Smooth muscle cell (in vitro differentiated cells): ENCODE data around the gene NAV2. TPM values are rescaled to one million over a fixed set of nuclear protein-coding genes. Genes with fewer than 3 reads are reported as not detected.
A peak's percentile ranks its signal among the peaks of the same experiment; 100 is the strongest.

Experiments
- DNase-seq: peaks from one replicate; lab custom pipeline; 2025; ENCODE audit not compliant: unreplicated experiment; lab: John Stamatoyannopoulos, UW
- H2AFZ ChIP-seq: fragments of 200-600 bp; sonication (generic); 2 replicates; pipeline ENCODE4 v1.6.0; 2016; ENCODE audit warnings: antibody characterized with exemption, low read depth, mild to moderate bottlenecking
- H3F3A ChIP-seq: fragments of 200-600 bp; sonication (generic); 2 replicates; pipeline ENCODE4 v1.6.0; 2017; ENCODE audit warnings: antibody characterized with exemption, low read depth
- H3K27ac ChIP-seq: fragments of 200-600 bp; sonication (generic); 2 replicates; pipeline ENCODE4 v1.5.1; 2016; ENCODE audit warnings: low read depth, mild to moderate bottlenecking
- H3K27me3 ChIP-seq: fragments of 200-600 bp; sonication (generic); 2 replicates; pipeline ENCODE4 v1.6.1; 2016; ENCODE audit warnings: low read depth, mild to moderate bottlenecking
- H3K36me3 ChIP-seq: fragments of 200-600 bp; sonication (generic); 2 replicates; pipeline ENCODE4 v1.5.1; 2016; ENCODE audit warnings: low read depth
- H3K4me1 ChIP-seq: fragments of 200-600 bp; sonication (generic); 2 replicates; pipeline ENCODE4 v1.5.1; 2016; ENCODE audit warnings: low read depth
- H3K4me2 ChIP-seq: fragments of 200-600 bp; sonication (generic); 2 replicates; pipeline ENCODE4 v1.6.0; 2016; ENCODE audit warnings: mild to moderate bottlenecking
- H3K4me3 ChIP-seq: fragments of 200-600 bp; sonication (generic); 2 replicates; pipeline ENCODE4 v1.5.1; 2016; ENCODE audit warnings: mild to moderate bottlenecking
- H3K79me2 ChIP-seq: fragments of 200-600 bp; sonication (generic); 2 replicates; pipeline ENCODE4 v1.6.0; 2016; ENCODE audit warnings: low read depth, mild to moderate bottlenecking
- H3K9ac ChIP-seq: fragments of 200-600 bp; sonication (generic); 2 replicates; pipeline ENCODE4 v1.6.0; 2016; ENCODE audit warnings: low read depth
- H3K9me3 ChIP-seq: fragments of 200-600 bp; sonication (generic); replicated peaks from 2 replicates; pipeline ENCODE4 v1.5.1; 2016; ENCODE audit warnings: low read depth
- H4K20me1 ChIP-seq: fragments of 200-600 bp; sonication (generic); 2 replicates; pipeline ENCODE4 v1.6.0; 2016; ENCODE audit warnings: low read depth
- CTCF ChIP-seq: fragments of 200-600 bp; sonication (generic); IDR thresholded peaks from 2 replicates; pipeline ENCODE4 v1.5.1; 2017; ENCODE audit warnings: borderline replicate concordance, mild to moderate bottlenecking, antibody characterized with exemption; ENCODE audit not compliant: insufficient read depth, poor library complexity, severe bottlenecking
- WGBS: methylation state at CpG from one replicate; pipeline ENCODE4 v1.1.7; 2016; ENCODE audit warnings: low lambda C conversion rate; 5-methylcytosine and 5-hydroxymethylcytosine counted together
- polyA plus RNA-seq: library from polyadenylated mRNA; unstranded; fragments of >200 nt; fragmentation: Nextera tagmentation; extraction: Ambion mirVana; gene quantifications from 2 replicates; pipeline ENCODE4 v1.2.1, GENCODE V29; 2016
- total RNA-seq: library from RNA; depleted of rRNA; stranded (reverse); fragments of >200 nt; gene quantifications from 2 replicates; pipeline ENCODE4 v1.2.3, GENCODE V29; 2014

Gene NAV2
- total and polyA plus RNA-seq, 2 experiments from 2014 or later, result 14.1 to 67.5 TPM

GRCh38 chr11:19992998-19993397, 280.4 kb downstream of the NAV2 start:
- peaks cover 8% of the 10 kb centered on the region for H3K4me1 ChIP-seq
- no peak overlapping the region for H3K4me3 ChIP-seq
- H3K4me2 ChIP-seq, result no peak overlapping the region
- H3F3A ChIP-seq, result peaks cover 15% of the 10 kb centered on the region
- DNase-seq, result no peak
- no peaks in the 10 kb centered on the region for H3K27me3 ChIP-seq
- TF ChIP-seq CTCF, result no peak
- H4K20me1 ChIP-seq, result no peaks in the 10 kb centered on the region
- no peaks in the 10 kb centered on the region for H3K9me3 ChIP-seq
- no peak overlapping the region for H3K27ac ChIP-seq
- no peaks in the 10 kb centered on the region for H3K79me2 ChIP-seq
- no peak overlapping the region for H2AFZ ChIP-seq
- H3K36me3 ChIP-seq, result no peaks in the 10 kb centered on the region
- no peak overlapping the region for H3K9ac ChIP-seq

- Histone ChIP-seq H3K27ac (peak overlapping the region; percentile 37), H3K9me3 (no peaks in the 10 kb centered on the region), H3K9ac (no peak overlapping the region), H2AFZ (no peak overlapping the region), H3K4me1 (no peaks in the 10 kb centered on the region), H3K4me2 (peak overlapping the region; percentile 52), H3K27me3 (no peaks in the 10 kb centered on the region), H3K36me3 (no peaks in the 10 kb centered on the region), H3K4me3 (no peak overlapping the region), H3F3A (peaks cover 10% of the 10 kb centered on the region), H4K20me1 (no peaks in the 10 kb centered on the region), H3K79me2 (no peaks in the 10 kb centered on the region)
- no peak for DNase-seq
- no peak for TF ChIP-seq CTCF
- 75% methylated on average over 3 of the region's 3 CpGs for WGBS
These were observed 282.0 kb downstream of the NAV2 start for GRCh38 chr11:19994672-19995071.

- no peak for TF ChIP-seq CTCF
- H3K27ac ChIP-seq, result peak overlapping the region; percentile 37
These were observed 282.5 kb downstream of the NAV2 start for GRCh38 chr11:19995145-19995544.

GRCh38 chr11:19996571-19996970, 283.9 kb downstream of the NAV2 start:
- no peaks in the 10 kb centered on the region for H4K20me1 ChIP-seq
- no peak for TF ChIP-seq CTCF
- no peak overlapping the region for H3K4me3 ChIP-seq
- no peak overlapping the region for H3K9ac ChIP-seq
- H3K4me1 ChIP-seq, result peaks cover 5% of the 10 kb centered on the region
- no peaks in the 10 kb centered on the region for H3K27me3 ChIP-seq
- no peak overlapping the region for H3K27ac ChIP-seq
- H3K9me3 ChIP-seq, result no peaks in the 10 kb centered on the region
- peaks cover 10% of the 10 kb centered on the region for H3F3A ChIP-seq
- H3K4me2 ChIP-seq, result no peak overlapping the region
- 37% methylated on average over 5 of the region's 5 CpGs for WGBS
- no peak overlapping the region for H2AFZ ChIP-seq
- no peak for DNase-seq
- H3K79me2 ChIP-seq, result no peaks in the 10 kb centered on the region
- H3K36me3 ChIP-seq, result no peaks in the 10 kb centered on the region

More at GRCh38 chr11:19995145-19995544, 282.5 kb downstream of the NAV2 start:
- Histone ChIP-seq H3K4me3 (no peak overlapping the region), H3K79me2 (no peaks in the 10 kb centered on the region), H3K27me3 (no peaks in the 10 kb centered on the region), H3K9me3 (no peaks in the 10 kb centered on the region), H3K4me1 (peaks cover 2% of the 10 kb centered on the region), H3K4me2 (peak overlapping the region; percentile 52), H3F3A (peaks cover 10% of the 10 kb centered on the region), H4K20me1 (no peaks in the 10 kb centered on the region), H2AFZ (no peak overlapping the region), H3K9ac (no peak overlapping the region), H3K36me3 (no peaks in the 10 kb centered on the region)
- WGBS, result 37% methylated on average over 4 of the region's 4 CpGs
- DNase-seq, result no peak
